HG03378 (cell line): ENCODE measurements around the gene KRTAP10-3.
"Not testable (repeated sequence)": the region's sequence is repeated elsewhere in the genome, so short reads cannot be mapped to it uniquely, and the experiment has no call there.

Experiments used
- ATAC-seq: cut with Tn5 transposase; IDR thresholded peaks from one replicate; pipeline ENCODE4 v1.9.1; 2021; ENCODE audit warnings: mild to moderate bottlenecking, moderate library complexity; ENCODE audit not compliant: unreplicated experiment

KRTAP10-3 gene

DNA sequence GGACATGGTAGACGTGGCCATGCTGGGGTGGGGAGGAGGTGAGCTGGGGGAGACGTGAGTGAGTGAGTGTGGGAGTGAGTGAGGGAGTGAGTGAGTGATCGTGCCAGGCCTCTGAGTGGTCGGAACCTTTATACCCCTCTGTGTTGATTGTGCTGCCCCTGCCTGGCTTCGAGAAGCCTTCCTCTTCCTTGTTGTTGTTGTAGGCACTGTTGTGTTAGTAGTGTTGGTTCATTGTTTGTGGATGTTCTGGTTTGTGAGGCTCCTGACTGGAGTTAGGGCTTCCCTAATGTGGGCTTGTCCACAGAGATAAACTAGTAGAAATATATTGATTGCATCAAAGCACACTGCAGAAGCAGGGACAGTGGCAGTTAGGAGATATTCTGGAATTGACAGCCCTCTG lies at the start of gene KRTAP10-3:
KRTAP10-3 (minus strand) TSS at position 101 of the 400 bp plus-strand sequence; CDS start at position 21, 80 bp downstream.
- no peak for ATAC-seq

DNA sequence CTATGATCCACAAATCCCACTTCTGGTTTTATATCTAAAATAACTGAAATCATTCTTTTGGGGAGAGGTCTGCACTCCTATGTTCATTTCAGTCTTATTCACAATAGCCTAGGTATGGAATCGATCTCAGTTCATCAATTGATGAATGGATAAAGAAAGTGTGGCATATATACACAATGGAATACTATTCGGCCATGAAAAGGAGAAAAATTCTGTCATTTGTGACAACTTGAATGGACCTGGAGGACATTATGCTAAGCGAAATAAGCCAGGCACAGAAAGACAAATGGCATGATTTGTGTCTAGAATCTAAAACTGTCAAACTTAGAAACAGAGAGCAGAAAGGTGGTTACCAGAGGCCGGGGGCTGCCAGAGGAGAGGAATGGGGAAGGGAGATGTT lies 47.9 kb upstream of the KRTAP10-3 start:
- ATAC-seq = no peak

- ATAC-seq = no peak
Observed at GRCh38 chr21:44603911-44604310, 45.3 kb upstream of the KRTAP10-3 start.

DNA sequence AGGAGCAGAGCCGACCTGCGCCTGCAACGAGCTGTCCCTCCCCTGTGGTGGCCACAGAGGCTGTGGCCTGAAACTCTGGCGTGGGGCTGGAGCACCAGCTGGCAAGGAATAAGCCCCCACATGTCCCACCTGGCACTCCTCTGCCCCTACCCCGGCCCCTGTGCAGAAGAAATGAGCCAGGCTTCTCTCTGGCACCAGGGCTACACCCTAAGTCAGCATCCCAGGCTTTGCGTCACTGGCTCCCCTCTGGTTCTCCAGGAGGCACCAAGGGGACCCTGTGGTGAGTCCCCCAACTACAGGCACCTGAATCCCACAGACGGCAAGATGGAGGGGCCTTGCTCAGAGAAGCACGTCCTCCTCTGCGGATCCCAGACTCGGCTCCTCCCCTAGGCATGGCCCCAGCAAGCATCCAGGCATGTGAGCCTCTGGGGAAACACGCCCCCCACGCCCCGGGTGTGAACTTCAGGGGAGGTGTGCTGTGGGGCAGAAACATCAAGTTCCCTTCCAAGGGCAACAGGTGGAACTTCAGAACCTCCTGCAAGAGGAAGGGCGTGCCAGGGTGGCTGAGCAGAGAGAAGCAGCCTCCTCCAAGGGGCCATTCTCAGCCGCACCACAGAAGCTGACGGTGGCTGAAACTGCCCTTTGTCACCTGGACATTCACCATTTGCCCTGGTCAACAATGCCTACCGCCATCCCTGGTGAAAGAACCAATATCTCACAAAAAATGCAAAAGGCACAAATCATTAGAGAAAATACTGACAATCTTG lies 44.7 kb upstream of the KRTAP10-3 start:
- no peak for ATAC-seq

GRCh38 chr21:44602463-44602850 lies 43.9 kb upstream of the KRTAP10-3 start:
- ATAC-seq = no peak

DNA sequence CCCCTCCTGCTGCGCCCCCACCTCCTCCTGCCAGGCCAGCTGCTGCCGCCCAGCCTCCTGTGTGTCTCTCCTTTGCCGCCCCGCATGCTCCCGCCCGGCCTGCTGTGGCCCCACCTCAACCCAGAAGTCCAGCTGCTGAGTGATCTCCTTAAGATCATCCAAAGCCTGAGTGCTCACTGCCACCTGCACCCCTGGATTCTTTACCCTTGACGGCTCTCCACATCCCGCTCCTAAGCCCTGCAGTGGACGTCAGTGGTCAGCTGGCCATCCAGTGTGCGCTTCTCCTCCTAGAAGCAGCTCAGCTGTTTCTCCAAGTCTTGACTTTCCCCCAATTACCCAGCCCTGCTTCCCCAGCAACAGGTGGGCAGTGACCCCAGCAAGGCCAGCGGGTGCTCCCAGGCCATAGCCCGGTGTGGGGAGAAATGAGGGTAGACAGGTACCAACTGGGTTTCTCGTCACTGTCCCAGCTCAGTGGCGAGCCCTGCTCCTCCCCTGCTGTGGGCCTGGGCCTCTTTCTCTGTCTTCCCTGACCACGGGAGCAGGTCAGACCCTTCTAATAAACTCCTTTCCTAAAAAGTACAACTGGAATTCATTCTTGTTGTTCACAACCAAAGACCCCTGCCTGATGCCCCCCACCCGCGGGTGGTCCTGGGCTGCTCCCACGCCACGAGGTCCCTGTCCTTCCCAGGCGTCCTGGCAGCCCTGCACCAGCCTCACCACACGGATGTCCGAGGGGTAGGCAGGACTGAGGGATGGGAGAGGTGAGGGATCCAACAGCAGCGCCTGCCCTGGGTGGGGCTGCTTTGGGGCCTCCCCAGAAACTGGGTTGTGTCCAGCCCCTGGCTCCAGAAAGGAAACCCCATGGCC lies 43.2 kb upstream of the KRTAP10-3 start:
- ATAC-seq = no peak

DNA sequence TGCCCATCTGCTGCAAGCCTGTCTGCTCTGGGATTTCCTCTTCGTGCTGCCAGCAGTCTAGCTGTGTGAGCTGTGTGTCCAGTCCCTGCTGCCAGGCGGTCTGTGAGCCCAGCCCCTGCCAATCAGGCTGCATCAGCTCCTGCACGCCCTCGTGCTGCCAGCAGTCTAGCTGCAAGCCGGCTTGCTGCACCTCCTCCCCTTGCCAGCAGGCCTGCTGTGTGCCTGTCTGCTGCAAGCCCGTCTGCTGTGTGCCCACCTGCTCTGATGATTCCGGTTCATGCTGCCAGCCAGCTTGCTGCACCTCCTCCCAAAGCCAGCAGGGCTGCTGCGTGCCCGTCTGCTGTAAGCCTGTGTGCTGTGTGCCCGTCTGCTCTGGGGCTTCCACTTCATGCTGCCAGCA lies 42.5 kb upstream of the KRTAP10-3 start:
- not testable (repeated sequence) for ATAC-seq

DNA sequence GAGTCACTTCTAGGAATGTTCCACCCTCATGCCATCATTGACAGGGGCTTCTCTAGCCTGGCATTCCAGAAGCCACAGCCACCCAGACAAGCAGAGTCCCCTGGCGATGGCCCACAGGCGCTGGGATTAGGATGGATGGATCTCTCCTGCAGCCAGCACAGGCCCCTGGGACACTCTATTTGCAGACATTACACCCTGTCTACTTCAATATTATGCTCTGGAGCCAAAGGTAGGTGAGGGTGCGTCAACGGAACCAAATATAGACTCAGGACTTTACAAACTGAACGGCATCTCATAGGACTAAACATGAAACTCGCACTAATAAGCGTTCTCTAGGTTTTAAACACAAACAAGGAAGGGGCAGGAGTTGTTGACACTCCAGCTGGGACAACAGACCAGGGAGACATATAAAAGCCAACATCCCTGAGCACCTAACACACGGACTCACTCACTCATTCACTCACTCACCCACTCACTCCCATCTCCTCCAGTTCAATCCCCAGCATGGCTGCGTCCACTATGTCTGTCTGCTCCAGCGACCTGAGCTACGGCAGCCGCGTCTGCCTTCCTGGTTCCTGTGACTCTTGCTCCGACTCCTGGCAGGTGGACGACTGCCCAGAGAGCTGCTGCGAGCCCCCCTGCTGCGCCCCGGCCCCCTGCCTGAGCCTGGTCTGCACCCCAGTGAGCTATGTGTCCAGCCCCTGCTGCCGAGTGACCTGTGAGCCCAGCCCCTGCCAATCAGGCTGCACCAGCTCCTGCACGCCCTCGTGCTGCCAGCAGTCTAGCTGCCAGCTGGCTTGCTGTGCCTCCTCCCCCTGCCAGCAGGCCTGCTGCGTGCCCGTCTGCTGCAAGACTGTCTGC lies 41.8 kb upstream of the KRTAP10-3 start, which contains the start of gene KRTAP10-7:
KRTAP10-7 (plus strand) TSS at position 480 of the 861 bp plus-strand sequence; CDS start at position 505, 25 bp downstream.
- ATAC-seq = not testable (repeated sequence)

DNA sequence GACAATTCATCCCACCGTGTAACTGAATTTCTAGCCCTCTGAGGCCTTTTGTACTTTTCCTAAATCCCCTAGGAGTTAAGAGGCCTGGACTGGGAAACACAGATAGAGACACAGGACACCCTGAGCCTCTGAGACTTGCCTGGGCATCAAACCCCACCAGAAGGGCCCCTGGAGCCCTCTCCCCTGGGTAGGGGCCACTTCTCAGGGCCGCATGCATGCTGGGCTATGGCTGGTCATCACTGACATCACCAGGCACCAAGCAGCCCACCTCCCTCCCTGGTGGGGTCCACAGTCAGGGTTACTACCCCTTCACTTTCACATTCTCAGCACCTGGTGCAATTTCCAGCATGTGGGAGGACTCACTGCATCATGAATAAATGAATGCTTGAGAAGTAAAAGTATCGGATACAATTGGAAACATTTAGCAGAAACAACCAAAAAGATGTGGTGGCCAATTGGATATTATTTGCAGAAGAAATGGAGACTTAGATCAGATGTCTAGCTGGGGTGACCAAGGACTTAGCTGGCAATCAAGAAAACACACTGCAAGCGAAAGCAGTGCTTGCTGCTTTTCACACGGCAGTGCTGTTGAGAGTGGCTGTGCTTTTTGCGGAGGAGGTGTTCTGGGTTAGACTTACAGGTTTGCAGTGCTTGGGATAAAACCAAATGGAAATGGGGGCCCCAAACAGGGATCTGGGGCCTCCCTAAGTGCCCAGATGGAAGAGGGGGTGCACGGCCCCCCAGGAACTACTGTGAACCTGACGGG lies 40.9 kb upstream of the KRTAP10-3 start:
- no peak for ATAC-seq

DNA sequence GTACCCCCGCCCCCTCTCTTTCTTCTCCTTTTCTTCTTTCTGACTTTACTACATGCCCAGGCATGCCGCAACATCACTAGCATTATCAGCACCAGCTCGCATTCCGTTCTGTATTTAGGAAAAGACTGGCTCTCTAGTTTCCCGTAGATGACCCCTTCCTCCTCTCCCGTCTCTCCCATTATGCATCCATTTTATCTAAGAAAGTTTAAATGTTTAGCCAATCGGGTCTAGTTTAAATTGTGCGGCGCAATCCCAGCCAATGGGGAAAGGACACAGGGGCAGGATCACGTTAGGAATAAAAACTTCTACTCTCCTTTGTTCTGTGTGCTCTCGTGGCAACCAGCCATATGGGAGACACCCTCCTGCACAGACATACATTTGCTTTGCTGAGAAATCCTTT lies 39.5 kb upstream of the KRTAP10-3 start:
- no peak for ATAC-seq

- ATAC-seq = no peak
Observed at GRCh38 chr21:44596068-44596725, 37.6 kb upstream of the KRTAP10-3 start.

DNA sequence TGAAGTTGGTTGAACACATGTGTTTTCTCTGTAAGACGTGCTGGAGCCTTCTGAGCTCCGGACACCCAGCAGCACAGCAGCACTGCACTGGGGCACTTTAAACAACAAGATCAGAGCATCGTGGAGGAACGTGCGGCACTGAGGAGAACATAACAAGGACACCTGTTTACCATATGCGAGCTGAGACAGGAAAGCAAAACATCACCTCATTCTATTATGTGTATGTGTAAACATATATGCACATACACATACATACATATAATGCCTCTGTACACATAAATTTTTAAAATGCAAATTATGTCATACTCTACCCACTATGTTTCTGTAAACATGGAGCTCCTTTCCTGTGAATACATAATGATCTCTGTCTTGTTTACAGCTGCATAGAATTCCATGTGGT lies 36.9 kb upstream of the KRTAP10-3 start:
- ATAC-seq = no peak

DNA sequence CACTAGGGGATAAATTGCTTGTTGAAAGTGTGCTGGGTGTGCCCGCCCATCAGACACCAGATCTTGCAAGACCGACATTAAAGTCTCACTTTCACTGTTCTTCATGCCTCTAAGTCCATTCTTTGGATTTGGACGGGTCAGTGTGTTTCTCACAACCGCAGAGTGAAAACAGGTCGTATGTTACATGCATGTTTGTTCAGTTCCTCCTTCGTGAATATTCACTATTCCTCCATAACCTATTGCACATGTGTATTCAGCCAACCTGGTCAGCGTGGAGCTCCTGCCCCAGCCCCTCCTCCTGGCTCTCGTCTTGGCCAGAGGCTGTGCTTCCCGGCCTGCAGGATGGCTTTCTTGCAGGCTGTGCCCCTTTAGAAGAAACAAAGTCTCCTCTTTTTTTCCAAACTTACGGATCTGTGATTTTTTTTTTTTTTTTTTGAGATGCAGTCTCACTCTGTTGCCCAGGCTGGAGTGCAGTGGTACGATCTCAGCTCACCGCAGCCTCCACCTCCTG lies 35.9 kb upstream of the KRTAP10-3 start:
- ATAC-seq = no peak

DNA sequence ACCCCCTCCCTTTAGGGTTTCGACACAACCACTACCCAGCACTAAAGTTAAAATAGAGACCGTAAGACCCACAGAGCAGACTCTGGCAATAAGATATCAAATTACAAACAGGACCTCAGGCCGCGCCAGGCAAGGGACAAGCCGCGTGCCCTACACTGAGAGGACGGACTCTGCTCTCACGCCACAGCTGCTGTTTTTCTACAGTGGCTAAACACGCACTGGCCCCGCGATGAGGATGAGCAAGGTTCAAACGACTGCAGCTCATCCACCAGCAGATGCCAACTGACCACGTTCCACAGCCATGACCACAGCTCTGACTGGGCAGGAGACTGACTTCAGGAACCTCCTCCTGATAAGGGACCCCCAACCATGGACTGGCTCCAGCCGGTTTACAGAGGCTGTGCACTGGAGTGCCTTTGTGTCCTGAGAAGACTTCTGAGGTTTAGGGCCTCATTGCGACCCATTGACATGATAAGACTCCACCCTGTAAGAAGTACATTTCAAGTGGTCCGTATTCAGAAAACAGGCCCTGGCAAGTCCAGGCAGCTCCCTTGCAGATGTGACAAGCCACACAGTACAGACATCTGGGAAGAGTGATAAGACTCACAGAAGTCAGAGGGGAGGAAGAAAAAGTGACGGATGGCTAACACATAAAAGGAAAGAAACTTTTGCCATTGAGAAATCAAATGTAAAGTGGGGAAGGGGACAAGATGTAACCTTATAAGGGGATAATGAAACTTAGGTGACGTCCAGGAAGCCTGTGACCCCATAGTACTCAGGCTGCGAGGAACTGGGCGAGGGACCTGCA lies 35.2 kb upstream of the KRTAP10-3 start:
- no peak for ATAC-seq

DNA sequence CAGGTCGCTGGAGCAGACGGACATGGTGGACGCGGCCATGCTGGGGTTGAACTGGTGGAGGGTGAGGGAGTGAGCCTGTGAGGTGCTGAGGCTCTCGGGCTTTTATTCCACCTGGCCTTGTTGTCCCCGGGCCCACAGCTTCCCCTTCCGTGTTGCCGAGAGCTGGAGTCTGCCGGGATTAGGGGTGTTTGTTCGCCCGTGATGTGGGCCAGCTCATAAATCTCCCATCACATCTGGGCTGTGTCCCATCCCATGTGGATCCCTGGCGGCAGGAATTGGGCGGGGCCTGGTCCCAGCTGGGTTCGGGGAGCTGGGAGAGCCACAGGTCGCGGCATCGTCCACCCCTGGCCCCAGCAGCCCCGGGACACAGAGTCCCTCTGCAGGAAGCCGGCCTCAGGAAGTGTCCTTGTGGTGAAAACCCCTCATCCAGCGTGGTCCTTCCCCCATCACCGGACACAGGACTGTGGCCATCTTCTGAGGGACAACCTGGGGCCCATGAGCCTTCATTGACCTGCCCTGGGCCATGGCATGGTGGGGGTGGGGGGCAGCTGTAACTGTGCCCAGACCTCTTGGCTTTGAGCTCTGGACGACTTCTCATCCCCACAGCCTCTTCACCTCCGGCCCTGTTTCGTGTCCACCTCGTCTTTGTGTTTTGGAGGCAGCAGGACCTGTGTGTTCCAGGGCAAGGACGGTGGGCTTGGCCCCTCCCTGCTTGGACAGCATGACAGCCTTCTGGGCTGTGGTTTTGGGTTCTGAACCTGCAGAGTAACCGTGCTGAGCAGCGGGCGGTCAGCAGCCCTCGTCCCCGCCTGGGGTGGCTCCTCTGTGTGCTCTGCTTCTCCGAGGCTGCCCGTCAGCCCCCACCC lies 34.1 kb upstream of the KRTAP10-3 start, which contains the start of gene KRTAP10-6:
KRTAP10-6 (minus strand) TSS at position 60 of the 866 bp plus-strand sequence; CDS start at position 39, 21 bp downstream.
- no peak for ATAC-seq

DNA sequence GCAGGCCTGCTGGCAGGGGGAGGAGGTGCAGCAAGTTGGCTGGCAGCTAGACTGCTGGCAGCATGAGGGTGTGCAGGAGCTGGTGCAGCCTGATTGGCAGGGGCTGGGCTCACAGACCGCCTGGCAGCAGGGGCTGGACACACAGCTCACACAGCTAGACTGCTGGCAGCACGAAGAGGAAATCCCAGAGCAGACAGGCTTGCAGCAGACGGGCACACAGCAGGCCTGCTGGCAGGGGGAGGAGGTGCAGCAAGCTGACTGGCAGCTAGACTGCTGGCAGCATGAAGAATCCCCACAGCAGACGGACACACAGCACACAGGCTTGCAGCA lies 33.2 kb upstream of the KRTAP10-3 start:
- not testable (repeated sequence) for ATAC-seq

DNA sequence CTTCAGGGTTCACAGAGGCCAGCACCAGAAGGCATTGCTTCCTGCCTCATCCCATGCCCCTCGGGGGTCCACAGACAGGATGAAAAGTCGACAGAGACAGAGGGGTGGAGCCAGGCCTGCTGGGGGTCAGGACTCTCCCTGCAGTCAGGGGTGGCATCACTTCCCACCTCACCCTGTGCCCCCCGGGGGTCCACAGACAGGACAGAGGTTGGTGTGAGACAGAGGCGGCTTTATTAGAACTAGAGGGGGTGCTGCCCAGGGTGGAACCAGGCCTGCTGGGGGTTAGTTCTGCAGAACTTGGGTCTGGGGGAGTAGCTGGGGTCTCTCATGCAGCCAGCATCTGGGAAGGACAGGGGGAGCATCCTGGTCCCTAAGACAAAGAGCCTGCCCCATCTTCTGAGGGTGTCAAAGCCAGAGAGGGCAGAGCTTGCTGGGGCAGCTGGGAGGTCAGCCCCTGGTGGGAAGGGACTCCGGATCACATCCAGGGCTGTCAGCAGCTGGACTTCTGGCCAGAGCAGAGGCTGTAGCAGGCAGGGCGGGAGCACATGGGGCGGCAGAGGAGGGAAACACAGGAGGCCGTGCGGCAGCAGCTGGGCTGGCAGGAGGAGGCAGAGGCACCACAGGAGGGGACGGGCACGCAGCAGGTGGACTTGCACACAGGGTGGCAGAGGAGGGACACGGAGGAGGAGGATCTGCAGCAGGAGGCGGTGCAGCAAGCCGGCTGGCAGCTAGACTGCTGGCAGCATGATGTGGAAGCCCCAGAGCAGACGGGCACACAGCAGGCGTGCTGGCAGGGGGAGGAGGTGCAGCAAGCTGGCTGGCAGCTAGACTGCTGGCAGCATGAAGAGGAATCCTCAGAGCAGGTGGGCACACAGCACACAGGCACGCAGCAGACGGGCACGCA lies 32.6 kb upstream of the KRTAP10-3 start:
- ATAC-seq = not testable (repeated sequence)
